K562 (cell line): ENCODE results near the gene MPHOSPH6. TPM values are rescaled to one million over a fixed set of nuclear protein-coding genes. Genes with fewer than 3 reads are reported as not detected.

ENCODE experiments used
- ATF3 ChIP-seq, 2 experiments: fragments of 450-650 bp in 1 of 2; sonication (generic) in 1 of 2; formaldehyde crosslinking in 1 of 2; IDR thresholded peaks in 1 of 2; conservative IDR thresholded peaks in 1 of 2; 2 replicates each; pipeline versions ENCODE4 v1.6.1 to v1.8.1; 2016 to 2023; ENCODE audit warnings: mild to moderate bottlenecking in 2 of 2, moderate library complexity in 2 of 2, inconsistent platforms in 1 of 2, missing genetic modification reagents in 1 of 2
- ATF7 ChIP-seq: fragments of 450-650 bp; IDR thresholded peaks from 2 replicates; pipeline ENCODE4 v1.7.1; 2014; ENCODE audit warnings: mild to moderate bottlenecking, moderate library complexity
- BACH1 ChIP-seq: fragments of 200-800 bp; sonication (Bioruptor generic); IDR thresholded peaks from 2 replicates; pipeline ENCODE4 v1.6.1; 2016; ENCODE audit warnings: missing genetic modification characterization, missing compliant biosample characterization
- C11orf30 ChIP-seq: fragments of 450-650 bp; IDR thresholded peaks from 2 replicates; pipeline ENCODE4 v1.6.1; 2016; ENCODE audit warnings: low read depth, mild to moderate bottlenecking
- CXXC5 ChIP-seq: fragments of 250-450 bp; sonication (Bioruptor Pico); IDR thresholded peaks from 2 replicates; pipeline ENCODE4 v1.8.0; 2022; ENCODE audit warnings: inconsistent platforms, mild to moderate bottlenecking, moderate library complexity
- DPF2 ChIP-seq: fragments of 450-650 bp; IDR thresholded peaks from 2 replicates; pipeline ENCODE4 v1.6.1; 2016
- ESRRA ChIP-seq: fragments of 450-650 bp; IDR thresholded peaks from 2 replicates; pipeline ENCODE4 v1.6.1; 2014; ENCODE audit warnings: low read depth, mild to moderate bottlenecking, moderate library complexity, borderline replicate concordance
- FOXK2 ChIP-seq, 2 experiments: fragments of 450-650 bp; IDR thresholded peaks in 1 of 2; conservative IDR thresholded peaks in 1 of 2; 2 replicates each; pipeline ENCODE4 v1.6.1; 2016; ENCODE audit warnings: low read depth in 2 of 2, mild to moderate bottlenecking in 1 of 2
- KDM1A ChIP-seq, 2 experiments: fragments of 450-650 bp; IDR thresholded peaks; 2 replicates each; pipeline ENCODE4 v1.6.1; 2016; ENCODE audit warnings: mild to moderate bottlenecking in 2 of 2
- L3MBTL2 ChIP-seq: fragments of 450-650 bp; IDR thresholded peaks from 2 replicates; pipeline ENCODE4 v1.6.1; 2016; ENCODE audit warnings: mild to moderate bottlenecking, moderate library complexity
- MAFK ChIP-seq: IDR thresholded peaks from 2 replicates; pipeline ENCODE4 v1.6.1; 2011; ENCODE audit warnings: low read length, improper control_type of control experiment
- MEIS2 ChIP-seq: fragments of 450-650 bp; IDR thresholded peaks from 2 replicates; pipeline ENCODE4 v1.6.1; 2014; ENCODE audit warnings: mild to moderate bottlenecking; ENCODE audit not compliant: partially characterized antibody
- NCOR1 ChIP-seq: fragments of 450-650 bp; IDR thresholded peaks from 2 replicates; pipeline ENCODE4 v1.6.1; 2016; ENCODE audit warnings: mild to moderate bottlenecking, moderate library complexity
- NR2C2 ChIP-seq, 2 experiments: fragments of 200-800 bp in 1 of 2; sonication (Bioruptor generic) in 1 of 2; sonication (generic) in 1 of 2; formaldehyde crosslinking in 1 of 2; IDR thresholded peaks; 2 replicates each; pipeline versions ENCODE4 v1.6.1 to v1.8.0; 2016 to 2022; ENCODE audit warnings: mild to moderate bottlenecking in 1 of 2, missing compliant biosample characterization in 1 of 2, missing genetic modification characterization in 1 of 2, missing genetic modification reagents in 1 of 2
- POLR2AphosphoS2 ChIP-seq: IDR thresholded peaks from 2 replicates; pipeline ENCODE4 v1.6.1; 2012; ENCODE audit warnings: low read length, improper control_type of control experiment
- PPARD ChIP-seq: fragments of 250-450 bp; sonication (Bioruptor Pico); IDR thresholded peaks from 2 replicates; pipeline ENCODE4 v1.8.0; 2022; ENCODE audit warnings: inconsistent platforms, mild to moderate bottlenecking, moderate library complexity
- RAD51 ChIP-seq: fragments of 450-650 bp; IDR thresholded peaks from 2 replicates; pipeline ENCODE4 v1.7.1; 2016; ENCODE audit warnings: low read depth, mild to moderate bottlenecking, borderline replicate concordance
- RCOR1 ChIP-seq, 2 experiments: IDR thresholded peaks; 2 replicates each; pipeline ENCODE4 v1.6.1; 2012; ENCODE audit warnings: low read depth in 2 of 2, low read length in 2 of 2, borderline replicate concordance in 1 of 2, improper control_type of control experiment in 1 of 2
- SMARCC2 ChIP-seq: fragments of 450-650 bp; IDR thresholded peaks from 2 replicates; pipeline ENCODE4 v1.6.1; 2017; ENCODE audit warnings: antibody characterized with exemption, moderate library complexity, mild to moderate bottlenecking, low read depth
- SMARCE1 ChIP-seq: fragments of 450-650 bp; IDR thresholded peaks from 2 replicates; pipeline ENCODE4 v1.7.1; 2016; ENCODE audit warnings: mild to moderate bottlenecking
- SRF ChIP-seq, 2 experiments: fragments of 250-450, 450-650 bp in 1 of 2; sonication (Bioruptor Pico) in 1 of 2; sonication (generic) in 1 of 2; formaldehyde crosslinking; IDR thresholded peaks; 2 replicates each; pipeline versions ENCODE4 v1.5.0 to v1.5.1; 2020 to 2022; ENCODE audit warnings: mild to moderate bottlenecking in 1 of 2, missing genetic modification reagents in 1 of 2
- TFAM ChIP-seq: fragments of 250-450 bp; sonication (Bioruptor Pico); conservative IDR thresholded peaks from 2 replicates; pipeline ENCODE4 v1.5.0; 2021; ENCODE audit warnings: mild to moderate bottlenecking, moderate library complexity
- USF2 ChIP-seq: sonication (generic); formaldehyde crosslinking; IDR thresholded peaks from 2 replicates; pipeline ENCODE4 v1.5.0; 2020; ENCODE audit warnings: missing genetic modification reagents
- ZNF384 ChIP-seq: IDR thresholded peaks from 2 replicates; pipeline ENCODE4 v1.6.1; 2012; ENCODE audit warnings: low read depth, low read length, improper control_type of control experiment
- ZNF655 ChIP-seq: fragments of 250-450 bp; sonication (Bioruptor Pico); IDR thresholded peaks from 2 replicates; pipeline ENCODE4 v1.5.0; 2021
- ZSCAN29 ChIP-seq: fragments of 450-650 bp; IDR thresholded peaks from 2 replicates; pipeline ENCODE4 v1.6.1; 2017
- polyA plus RNA-seq, 8 experiments: library from polyadenylated mRNA; depleted of rRNA in 4 of 8; stranded (reverse) in 5 of 8; unstranded in 3 of 8; fragments of >200 nt; fragmentation: Nextera tagmentation in 2 of 8; fragmentation: Illumina TruSeq in 1 of 8; extraction: Ambion mirVana in 2 of 8; extraction: Trizol in 1 of 8; gene quantifications; 2 replicates each; pipeline versions ENCODE4 v1.2.1 to v1.2.3, GENCODE V29; 2011 to 2014; ENCODE audit warnings: inconsistent platforms in 1 of 8, missing spikeins in 1 of 8
- total RNA-seq, 7 experiments: library from RNA; depleted of rRNA in 6 of 7; stranded (reverse); fragments of >200 nt in 6 of 7; fragmentation: Illumina TruSeq in 2 of 7; extraction: Trizol in 2 of 7; gene quantifications; 2 replicates each; pipeline versions ENCODE4 v1.2.1 to v1.2.3, GENCODE V29; 2011 to 2021; ENCODE audit warnings: low replicate concordance in 1 of 7

MPHOSPH6 gene
- total and polyA plus RNA-seq, 9 of the 15 experiments (the other 6 are each of a cell fraction or from before 2014, with no cell fraction given) = 37.0 to 153 (median 76.7) TPM

- TF ChIP-seq ATF3 (IDR thresholded peaks at IDR 0.05) (peak; percentile 73), ATF3 (CRISPR knock-in tag; conservative IDR thresholded peaks at IDR 0.05) (no peak), FOXK2 (conservative IDR thresholded peaks at IDR 0.05 in 1 of 2, IDR thresholded peaks at IDR 0.05 in 1 of 2; ENCODE audit: low read depth in 2 of 2) (peak in 1 of 2 experiments; percentile 36; a peak in 1 of 4 replicates), L3MBTL2 (peak; percentile 57), SRF (CRISPR knock-in tag; IDR thresholded peaks at IDR 0.05) (no peak), SMARCE1 (peak; percentile 38; the same call in 1 of the 2 replicates), SMARCC2 (no peak), MEIS2 (peak; percentile 85), NR2C2 (CRISPR knock-in tag; IDR thresholded peaks at IDR 0.05) (no peak), NR2C2 (tag; IDR thresholded peaks at IDR 0.05) (peak; percentile 40; the same call in 1 of the 2 replicates), CXXC5 (0 out of 2 replicates have a peak, but pooled peaks have one; percentile 19), C11orf30 (peak; percentile 84), ZNF655 (CRISPR knock-in tag) (no peak), TFAM (CRISPR knock-in tag) (no peak), RCOR1 (IDR thresholded peaks at IDR 0.05; ENCODE audit: borderline replicate concordance in 1 of 2, low read depth in 2 of 2, low read length in 2 of 2) (peak in 1 of 2 experiments; percentile 87; a peak in 2 of 4 replicates), ZSCAN29 (no peak), BACH1 (tag) (peak; percentile 69), KDM1A (IDR thresholded peaks at IDR 0.05) (peak; percentile 66 to 70; a peak in 3 of 4 replicates), RAD51 (peak; percentile 59), ZNF384 (no peak), MAFK (peak; percentile 60), ATF7 (0 out of 2 replicates have a peak, but pooled peaks have one; percentile 22), ESRRA (peak; percentile 78; the same call in 1 of the 2 replicates), POLR2AphosphoS2 (no peak), PPARD (no peak), NCOR1 (0 out of 2 replicates have a peak, but pooled peaks have one; percentile 19), USF2 (peak; percentile 66), DPF2 (peak; percentile 41; the same call in 1 of the 2 replicates)
Measured at GRCh38 chr16:82152641-82153112, 17.3 kb downstream of the MPHOSPH6 start (continued).
